ENCODE data around the gene REPS2. TPM values are rescaled to one million over a fixed set of nuclear protein-coding genes. Genes with fewer than 3 reads are reported as not detected.

The REPS2 gene
- 1 to 10 TPM in 4 of 5 experiments, not detected in 1; 1.1 to 6.2 (median 1.9) TPM for total RNA-seq
- under 1 TPM in 1 of 2 donors, not detected in 1; 0.21 TPM for polyA plus RNA-seq
- total RNA-seq, result 0.81 reads per million

GRCh38 chrX:16946361-16946964 lies at the start of gene REPS2:
REPS2 (plus strand) TSS chrX:16946658; CDS start chrX:16946862, 204 bp downstream.
- Mint-ChIP-seq H3K4me3 (peak within 1 kb of the TSS; percentile 77 to 88 (median 84)), H3K4me1 (peaks cover 0 to 4% (median 0%) of the 10 kb centered on the region in 7 donors), H3K27me3 (peaks cover 3 to 25% (median 6%) of the 10 kb centered on the region in 5 donors), H3K9me3 (peaks cover 0 to 7% (median 0%) of the 10 kb centered on the region in 11 donors), H3K27ac (peak within 1 kb of the TSS in 7 of 9 donors; percentile 51 to 86 (median 73)), H3K36me3 (no peaks in the 10 kb centered on the region)
- Histone ChIP-seq H3K27ac (ENCODE audit: low read depth, low read length) (peak within 1 kb of the TSS; percentile 7), H3K36me3 (ENCODE audit: control insufficient read depth in 2 of 3, insufficient read depth in 3 of 3, low read length in 3 of 3) (no peaks in the 10 kb centered on the region), H3K27me3 (ENCODE audit: control insufficient read depth in 2 of 2, insufficient read depth in 2 of 2, low read length in 2 of 2) (no peaks in the 10 kb centered on the region), H3K4me3 (ENCODE audit: low read length) (peak within 1 kb of the TSS; percentile 39), H3K4me1 (ENCODE audit: control insufficient read depth in 2 of 2, insufficient read depth in 2 of 2, low read length in 2 of 2) (no peaks in the 10 kb centered on the region), H3K9me3 (ENCODE audit: control insufficient read depth in 2 of 3, low read length in 3 of 3) (no peaks in the 10 kb centered on the region)
- intact Hi-C loops (cut with micrococcal nuclease), result loop anchor here (1.0 to 10.0 kb wide), 9 partner anchors 54 to 1612 kb away; partner anchors contain the start of genes AP1S2 (in 1 of the 2), CA5B (in 1 of the 2), CDKL5 (in 1 of the 2) and PIGA (in 1 of the 2)
- ATAC-seq, result peak; percentile 98
- POLR2A ChIA-PET, result interaction anchor here (0.7 kb wide), 1 partner anchor 1092 kb away, joined by 3 read pairs; the partner anchor contains the start of gene AP1S2
- peak; percentile 51 to 82 (median 70) for DNase-seq
- CTCF ChIA-PET, result no interaction called here

- peaks cover 0 to 2% (median 0%) of the 10 kb centered on the region in 11 donors for H3K9me3 Mint-ChIP-seq
- ChIA-PET POLR2A (no interaction called here), CTCF (no interaction called here)
Observed at GRCh38 chrX:16897445-16897844, 49.0 kb upstream of the REPS2 start.

GRCh38 chrX:16903274-16904022 lies 43.0 kb upstream of the REPS2 start:
- no peaks in the 10 kb centered on the region for H3K36me3 ChIP-seq (ENCODE audit: control insufficient read depth in 2 of 3, insufficient read depth in 3 of 3, low read length in 3 of 3)
- Mint-ChIP-seq H3K27ac (no peak overlapping the region), H3K36me3 (peaks cover 0 to 7% (median 0%) of the 10 kb centered on the region in 5 donors), H3K27me3 (peaks cover 0 to 4% (median 2%) of the 10 kb centered on the region in 5 donors), H3K4me1 (peaks cover 0 to 2% (median 0%) of the 10 kb centered on the region in 7 donors), H3K9me3 (peaks cover 0 to 10% (median 0%) of the 10 kb centered on the region in 11 donors), H3K4me3 (no peak overlapping the region)
- intact Hi-C loops (cut with micrococcal nuclease), result no loop called here
- no peak overlapping the region for H3K4me3 ChIP-seq (ENCODE audit: low read length)
- CTCF ChIA-PET, result interaction anchor here (0.5 kb wide), 1 partner anchor 17 kb away, joined by 3 read pairs; no protein-coding TSS in a partner anchor
- no peaks in the 10 kb centered on the region for H3K4me1 ChIP-seq (ENCODE audit: control insufficient read depth in 2 of 2, insufficient read depth in 2 of 2, low read length in 2 of 2)
- ATAC-seq, result no peak
- no peaks in the 10 kb centered on the region for H3K27me3 ChIP-seq (ENCODE audit: control insufficient read depth in 2 of 2, insufficient read depth in 2 of 2, low read length in 2 of 2)
- no peak overlapping the region for H3K27ac ChIP-seq (ENCODE audit: low read depth, low read length)
- POLR2A ChIA-PET, result no interaction called here
- no peaks in the 10 kb centered on the region for H3K9me3 ChIP-seq (ENCODE audit: control insufficient read depth in 2 of 3, low read length in 3 of 3)
- DNase-seq, result no peak

More at GRCh38 chrX:16897445-16897844, 49.0 kb upstream of the REPS2 start:
- Histone ChIP-seq H3K27ac (ENCODE audit: low read depth, low read length) (no peak overlapping the region), H3K4me1 (ENCODE audit: control insufficient read depth in 2 of 2, insufficient read depth in 2 of 2, low read length in 2 of 2) (peaks cover 0 to 4% of the 10 kb centered on the region in 2 donors), H3K4me3 (ENCODE audit: low read length) (no peak overlapping the region), H3K36me3 (ENCODE audit: control insufficient read depth in 2 of 3, insufficient read depth in 3 of 3, low read length in 3 of 3) (no peaks in the 10 kb centered on the region), H3K9me3 (ENCODE audit: control insufficient read depth in 2 of 3, low read length in 3 of 3) (no peaks in the 10 kb centered on the region), H3K27me3 (ENCODE audit: control insufficient read depth in 2 of 2, insufficient read depth in 2 of 2, low read length in 2 of 2) (no peaks in the 10 kb centered on the region)
- intact Hi-C loops (cut with micrococcal nuclease), result no loop called here
- ATAC-seq, result no peak
- Mint-ChIP-seq H3K36me3 (no peaks in the 10 kb centered on the region), H3K27me3 (peaks cover 0 to 6% (median 3%) of the 10 kb centered on the region in 5 donors), H3K4me1 (peaks cover 0 to 6% (median 5%) of the 10 kb centered on the region in 7 donors), H3K4me3 (no peak overlapping the region), H3K27ac (no peak overlapping the region)
- no peak for DNase-seq

GRCh38 chrX:16910376-16910775 lies 36.1 kb upstream of the REPS2 start:
- Mint-ChIP-seq H3K27me3 (peaks cover 0 to 2% (median 0%) of the 10 kb centered on the region in 5 donors), H3K4me3 (no peak overlapping the region), H3K36me3 (no peaks in the 10 kb centered on the region), H3K27ac (no peak overlapping the region), H3K4me1 (no peaks in the 10 kb centered on the region), H3K9me3 (peaks cover 0 to 2% (median 0%) of the 10 kb centered on the region in 11 donors)
- intact Hi-C loops (cut with micrococcal nuclease), result no loop called here
- Histone ChIP-seq H3K36me3 (ENCODE audit: control insufficient read depth in 2 of 3, insufficient read depth in 3 of 3, low read length in 3 of 3) (no peaks in the 10 kb centered on the region), H3K27me3 (ENCODE audit: control insufficient read depth in 2 of 2, insufficient read depth in 2 of 2, low read length in 2 of 2) (no peaks in the 10 kb centered on the region), H3K9me3 (ENCODE audit: control insufficient read depth in 2 of 3, low read length in 3 of 3) (no peaks in the 10 kb centered on the region), H3K4me3 (ENCODE audit: low read length) (no peak overlapping the region), H3K27ac (ENCODE audit: low read depth, low read length) (no peak overlapping the region), H3K4me1 (ENCODE audit: control insufficient read depth in 2 of 2, insufficient read depth in 2 of 2, low read length in 2 of 2) (no peaks in the 10 kb centered on the region)
- CTCF ChIA-PET, result no interaction called here
- POLR2A ChIA-PET, result no interaction called here
- DNase-seq (no peak), ATAC-seq (no peak)

- Histone ChIP-seq H3K27me3 (ENCODE audit: control insufficient read depth in 2 of 2, insufficient read depth in 2 of 2, low read length in 2 of 2) (no peaks in the 10 kb centered on the region), H3K36me3 (ENCODE audit: control insufficient read depth in 2 of 3, insufficient read depth in 3 of 3, low read length in 3 of 3) (no peaks in the 10 kb centered on the region), H3K4me1 (ENCODE audit: control insufficient read depth in 2 of 2, insufficient read depth in 2 of 2, low read length in 2 of 2) (no peaks in the 10 kb centered on the region), H3K27ac (ENCODE audit: low read depth, low read length) (no peak overlapping the region), H3K9me3 (ENCODE audit: control insufficient read depth in 2 of 3, low read length in 3 of 3) (no peaks in the 10 kb centered on the region), H3K4me3 (ENCODE audit: low read length) (no peak overlapping the region)
- intact Hi-C loops (cut with micrococcal nuclease), result no loop called here
- ATAC-seq (peak; percentile 69), DNase-seq (no peak)
- no peaks in the 10 kb centered on the region for H3K4me1 Mint-ChIP-seq
- H3K27me3 Mint-ChIP-seq, result no peaks in the 10 kb centered on the region
- peak overlapping the region in 1 of 9 donors; percentile 34 for H3K27ac Mint-ChIP-seq
- CTCF ChIA-PET, result no interaction called here
- peaks cover 0 to 7% (median 0%) of the 10 kb centered on the region in 11 donors for H3K9me3 Mint-ChIP-seq
- H3K36me3 Mint-ChIP-seq, result no peaks in the 10 kb centered on the region
- H3K4me3 Mint-ChIP-seq, result no peak overlapping the region
- POLR2A ChIA-PET, result no interaction called here
Observed at GRCh38 chrX:16914058-16914457, 32.4 kb upstream of the REPS2 start.

- CTCF ChIA-PET, result no interaction called here
- intact Hi-C loops (cut with micrococcal nuclease), result no loop called here
Observed at GRCh38 chrX:16916561-16916960, 29.9 kb upstream of the REPS2 start.

More at GRCh38 chrX:16916561-16916960, 29.9 kb upstream of the REPS2 start:
- Mint-ChIP-seq H3K27me3 (no peaks in the 10 kb centered on the region), H3K4me1 (no peaks in the 10 kb centered on the region), H3K36me3 (no peaks in the 10 kb centered on the region), H3K27ac (no peak overlapping the region), H3K4me3 (no peak overlapping the region), H3K9me3 (peaks cover 0 to 5% (median 0%) of the 10 kb centered on the region in 11 donors)
- Histone ChIP-seq H3K27me3 (ENCODE audit: control insufficient read depth in 2 of 2, insufficient read depth in 2 of 2, low read length in 2 of 2) (no peaks in the 10 kb centered on the region), H3K4me1 (ENCODE audit: control insufficient read depth in 2 of 2, insufficient read depth in 2 of 2, low read length in 2 of 2) (no peaks in the 10 kb centered on the region), H3K27ac (ENCODE audit: low read depth, low read length) (no peak overlapping the region), H3K36me3 (ENCODE audit: control insufficient read depth in 2 of 3, insufficient read depth in 3 of 3, low read length in 3 of 3) (no peaks in the 10 kb centered on the region), H3K9me3 (ENCODE audit: control insufficient read depth in 2 of 3, low read length in 3 of 3) (no peaks in the 10 kb centered on the region), H3K4me3 (ENCODE audit: low read length) (no peak overlapping the region)
- DNase-seq, result no peak
- POLR2A ChIA-PET, result no interaction called here
- no peak for ATAC-seq
